Measurements from ENCODE around the gene CCDC146. TPM values are rescaled to one million over a fixed set of nuclear protein-coding genes. Genes with fewer than 3 reads are reported as not detected.

Gene CCDC146
- total RNA-seq, 1 experiment from 2014 or later = 0.72 TPM

DNA sequence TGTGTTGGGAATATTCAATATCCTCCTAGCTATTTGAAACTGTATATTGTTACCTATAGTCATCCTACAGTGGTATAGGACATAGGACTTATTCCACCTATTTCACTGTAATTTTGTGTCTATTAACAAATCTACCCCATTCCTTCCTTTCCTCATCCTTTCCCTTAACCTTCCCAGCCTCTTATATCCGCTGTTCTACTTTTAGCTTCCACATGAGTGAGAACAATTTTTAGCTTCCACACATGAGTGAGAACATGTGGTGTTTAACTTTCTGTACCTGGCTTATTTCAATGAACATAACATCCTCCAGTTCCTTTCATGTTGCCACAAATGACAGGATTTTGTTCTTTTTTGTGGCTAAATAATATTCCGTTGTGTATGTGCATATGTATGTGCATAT, 173.1 kb downstream of the CCDC146 start:
- Histone ChIP-seq H3K79me1 (ENCODE audit: insufficient read depth, low read depth, low read length, poor library complexity, severe bottlenecking) (no peaks in the 10 kb centered on the region), H3K9me3 (ENCODE audit: control insufficient read depth, low read depth, low read length) (no peaks in the 10 kb centered on the region), H3K27ac (ENCODE audit: insufficient read length, low read depth, low read length) (no peak overlapping the region), H4K91ac (ENCODE audit: insufficient read length, low read depth, low read length) (no peak overlapping the region), H3K4me2 (ENCODE audit: insufficient read depth, insufficient read length, low read length) (no peak overlapping the region), H3K9ac (ENCODE audit: extremely low read depth, insufficient read length, low read length) (no peak overlapping the region), H3K18ac (ENCODE audit: insufficient read length, low read depth, low read length) (no peak overlapping the region), H2BK12ac (ENCODE audit: insufficient read length, low read depth, low read length) (no peak overlapping the region), H3T11ph (ENCODE audit: low read length) (no peak overlapping the region), H4K8ac (replicated peaks; ENCODE audit: insufficient read length, low read depth, low read length) (no peak overlapping the region), H4K20me1 (ENCODE audit: control insufficient read depth, insufficient read depth, insufficient read length) (no peaks in the 10 kb centered on the region), H2AK5ac (ENCODE audit: insufficient read length, low read length) (no peak overlapping the region), H2BK5ac (ENCODE audit: insufficient read length, low read length) (no peak overlapping the region), H3K4me1 (ENCODE audit: insufficient read depth, low read length) (no peaks in the 10 kb centered on the region), H3K79me2 (ENCODE audit: insufficient read depth, low read length) (no peaks in the 10 kb centered on the region), H3K23me2 (ENCODE audit: insufficient read length, low read depth, low read length, poor library complexity, severe bottlenecking) (no peaks in the 10 kb centered on the region), H3K4ac (ENCODE audit: low read depth, low read length) (no peak overlapping the region), H3K23ac (ENCODE audit: insufficient read length, low read depth, low read length) (no peak overlapping the region), H2AFZ (ENCODE audit: low read length) (no peak overlapping the region), H4K5ac (ENCODE audit: insufficient read length, low read depth, low read length) (no peak overlapping the region), H3K27me3 (ENCODE audit: insufficient read depth, low read length) (no peaks in the 10 kb centered on the region), H2BK120ac (ENCODE audit: low read depth, low read length, poor library complexity, severe bottlenecking) (no peak overlapping the region), H3K56ac (ENCODE audit: insufficient read length, low read depth, low read length) (no peak overlapping the region), H2BK15ac (ENCODE audit: low read depth, low read length) (no peak overlapping the region), H2BK20ac (ENCODE audit: low read depth, low read length, poor library complexity, severe bottlenecking) (no peak overlapping the region), H3K14ac (ENCODE audit: insufficient read depth, low read length) (no peak overlapping the region)
- H3K27ac Mint-ChIP-seq = no peak overlapping the region
- peaks cover 2 to 5% of the 10 kb centered on the region in 2 experiments; a peak in 3 of 4 replicates for H3K4me1 Mint-ChIP-seq
- peaks cover 5 to 6% of the 10 kb centered on the region in 2 experiments; a peak in 3 of 5 replicates for H3K9me3 Mint-ChIP-seq
- H3K27me3 Mint-ChIP-seq (ENCODE audit: low read depth) = no peaks in the 10 kb centered on the region
- H3K4me3 Mint-ChIP-seq = no peak overlapping the region
- TF ChIP-seq, protein P1, sequence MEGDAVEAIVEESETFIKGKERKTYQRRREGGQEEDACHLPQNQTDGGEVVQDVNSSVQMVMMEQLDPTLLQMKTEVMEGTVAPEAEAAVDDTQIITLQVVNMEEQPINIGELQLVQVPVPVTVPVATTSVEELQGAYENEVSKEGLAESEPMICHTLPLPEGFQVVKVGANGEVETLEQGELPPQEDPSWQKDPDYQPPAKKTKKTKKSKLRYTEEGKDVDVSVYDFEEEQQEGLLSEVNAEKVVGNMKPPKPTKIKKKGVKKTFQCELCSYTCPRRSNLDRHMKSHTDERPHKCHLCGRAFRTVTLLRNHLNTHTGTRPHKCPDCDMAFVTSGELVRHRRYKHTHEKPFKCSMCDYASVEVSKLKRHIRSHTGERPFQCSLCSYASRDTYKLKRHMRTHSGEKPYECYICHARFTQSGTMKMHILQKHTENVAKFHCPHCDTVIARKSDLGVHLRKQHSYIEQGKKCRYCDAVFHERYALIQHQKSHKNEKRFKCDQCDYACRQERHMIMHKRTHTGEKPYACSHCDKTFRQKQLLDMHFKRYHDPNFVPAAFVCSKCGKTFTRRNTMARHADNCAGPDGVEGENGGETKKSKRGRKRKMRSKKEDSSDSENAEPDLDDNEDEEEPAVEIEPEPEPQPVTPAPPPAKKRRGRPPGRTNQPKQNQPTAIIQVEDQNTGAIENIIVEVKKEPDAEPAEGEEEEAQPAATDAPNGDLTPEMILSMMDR (conservative IDR thresholded peaks at IDR 0.05) = no peak
- WGBS (ENCODE audit: extremely low coverage, insufficient read length, low lambda C conversion rate) = no CpG with 5 or more reads among the region's 2 CpGs
- no peak for DNase-seq
- H3K36me3 Mint-ChIP-seq (ENCODE audit: insufficient read depth in 1 of 3, low read depth in 3 of 3) = peaks cover 0 to 6% (median 0%) of the 10 kb centered on the region in 3 experiments; a peak in 3 of 7 replicates

Measured in H9 (cell line).